Sciatic nerve (tissue), 2 donors: ENCODE measurements around the gene CNBD2. TPM values are rescaled to one million over a fixed set of nuclear protein-coding genes. Genes with fewer than 3 reads are reported as not detected.
"Not testable (repeated sequence)": the region's sequence is repeated elsewhere in the genome, so short reads cannot be mapped to it uniquely, and the experiment has no call there.

Experiments
- ATAC-seq: fragments of 200-7000 bp; cut with Tn5 transposase; one replicate; pipeline ENCODE4 v1.9.1; 2020; ENCODE audit warnings: mild to moderate bottlenecking, moderate library complexity
- DNase-seq: peaks from one replicate; pipeline ENCODE4 v3.0.0-alpha.2; 2020; ENCODE audit warnings: low spot score
- intact Hi-C: fragments of 100-400 bp; cut with DNase I; formaldehyde crosslinking; loops from one replicate; pipeline ENCODE4 v1.14.2; 2022
- total RNA-seq: library from RNA; stranded (reverse); fragmentation: NEBNext Ultra II Directional; extraction: Animal tissue kit (Norgen Biotek cat#: 25700); gene quantifications from one replicate; pipeline ENCODE4 v1.2.1, GENCODE V29; 2021
- donor health status: DM: no; HTN: no; CAD: no.
- donor health status: DM: no; HTN: no; CAD: no.

Gene CNBD2
- total RNA-seq, 1 donor from 2014 or later = 4.4 TPM

DNA sequence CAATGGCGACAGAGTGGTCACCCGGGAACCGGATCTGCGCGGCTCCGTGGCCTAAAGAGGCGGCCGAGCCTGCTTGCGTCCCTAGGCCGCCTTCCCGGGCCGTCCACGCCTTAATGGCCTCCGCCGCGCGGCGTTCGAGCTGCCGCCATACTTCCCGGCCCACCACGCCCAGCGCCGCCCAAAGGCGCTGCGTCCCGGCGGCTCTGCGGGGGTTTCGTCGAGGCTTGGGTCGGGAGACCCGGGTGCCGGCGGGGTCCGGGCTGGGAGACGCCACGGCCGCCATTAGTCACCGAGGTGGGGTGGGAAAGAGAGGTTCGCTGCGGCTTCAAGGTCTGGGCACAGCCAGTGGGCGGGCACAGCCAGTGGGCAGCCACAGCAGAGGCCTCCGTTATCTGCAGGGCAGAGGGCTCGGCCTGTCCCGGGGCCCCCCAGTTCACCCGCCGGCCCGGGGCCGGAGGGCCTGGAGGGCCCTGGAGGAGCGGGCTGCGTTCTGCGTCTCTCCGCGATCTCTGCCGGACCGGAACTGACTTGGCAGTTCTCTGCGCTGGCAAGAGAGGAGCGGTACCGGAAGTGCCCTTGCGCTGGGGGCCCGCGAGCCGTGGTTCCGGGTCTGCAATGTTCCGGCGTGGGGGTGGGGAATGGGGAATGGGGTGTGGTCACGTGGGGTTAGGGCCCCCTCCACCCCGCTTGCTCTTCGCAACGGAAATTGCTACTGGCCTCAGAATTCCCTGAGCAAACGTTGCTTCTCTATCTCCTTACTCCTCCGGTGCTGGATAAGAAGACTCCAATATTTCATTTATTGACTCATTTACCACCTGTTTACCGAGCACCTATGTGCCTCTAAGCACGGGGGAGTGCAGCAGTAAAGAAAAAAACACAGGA, 82.3 kb downstream of the CNBD2 start:
- intact Hi-C loops = no loop called here
- ATAC-seq (peak; percentile 99), DNase-seq (peak; percentile 95)

DNA sequence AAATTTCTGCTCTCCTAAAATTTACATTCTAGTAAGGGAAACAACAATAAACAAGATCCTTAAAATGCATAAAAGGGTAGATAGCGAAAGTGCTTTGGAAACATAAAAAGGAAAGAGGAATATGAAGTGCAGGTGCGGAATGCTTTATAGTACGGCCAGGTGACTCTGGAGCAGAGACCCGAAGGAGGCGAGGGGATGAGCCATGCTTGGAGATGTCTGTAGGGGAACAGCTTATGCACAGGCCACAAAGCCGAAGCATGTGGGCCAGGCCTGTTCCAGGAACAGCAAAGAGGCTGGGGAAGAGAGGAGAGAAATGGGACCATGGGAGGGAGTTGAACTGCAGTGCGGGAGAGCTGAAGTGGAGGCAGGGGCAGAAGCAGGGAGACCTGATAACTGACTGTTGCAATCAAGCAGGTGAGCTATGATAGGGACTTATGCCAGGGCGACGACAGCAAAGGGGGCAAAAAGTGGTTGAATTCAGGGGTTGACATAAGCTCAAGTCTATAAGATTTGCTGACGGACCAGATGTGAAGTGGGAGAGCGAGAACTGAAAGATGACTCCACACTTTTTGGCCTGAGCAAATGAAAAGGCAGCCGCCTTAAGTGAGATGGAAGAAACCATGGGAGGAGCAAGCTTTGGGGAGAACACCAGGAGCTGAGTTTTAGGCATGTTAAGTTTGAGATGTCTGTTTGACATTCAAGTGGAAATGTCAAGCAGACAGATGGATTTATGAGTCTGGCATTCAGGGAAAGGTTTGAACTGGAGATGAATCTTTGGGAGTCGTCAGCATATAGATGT, 83.1 kb downstream of the CNBD2 start:
- ATAC-seq = no peak
- no peak for DNase-seq
- intact Hi-C loops = no loop called here

DNA sequence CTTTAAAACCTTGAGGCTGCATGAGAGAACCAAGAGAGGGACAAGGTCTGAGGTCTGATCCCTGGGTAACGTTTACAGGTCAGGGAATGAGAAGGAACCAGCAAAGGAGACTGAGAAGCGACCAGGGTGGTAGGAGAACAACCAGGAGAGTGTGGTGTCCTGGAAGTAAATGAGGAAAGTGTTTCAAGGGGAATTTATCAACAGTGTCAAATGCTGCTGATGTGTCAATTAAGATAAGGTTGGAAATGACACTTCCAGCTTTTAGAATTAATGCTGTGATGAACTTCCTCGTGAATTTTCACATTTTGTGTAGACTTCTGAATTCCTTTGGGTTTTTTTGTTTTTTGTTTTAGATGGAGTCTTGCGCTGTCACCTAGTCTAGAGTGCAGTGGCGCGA, 83.7 kb downstream of the CNBD2 start:
- DNase-seq (no peak), ATAC-seq (no peak)
- intact Hi-C loops = no loop called here

DNA sequence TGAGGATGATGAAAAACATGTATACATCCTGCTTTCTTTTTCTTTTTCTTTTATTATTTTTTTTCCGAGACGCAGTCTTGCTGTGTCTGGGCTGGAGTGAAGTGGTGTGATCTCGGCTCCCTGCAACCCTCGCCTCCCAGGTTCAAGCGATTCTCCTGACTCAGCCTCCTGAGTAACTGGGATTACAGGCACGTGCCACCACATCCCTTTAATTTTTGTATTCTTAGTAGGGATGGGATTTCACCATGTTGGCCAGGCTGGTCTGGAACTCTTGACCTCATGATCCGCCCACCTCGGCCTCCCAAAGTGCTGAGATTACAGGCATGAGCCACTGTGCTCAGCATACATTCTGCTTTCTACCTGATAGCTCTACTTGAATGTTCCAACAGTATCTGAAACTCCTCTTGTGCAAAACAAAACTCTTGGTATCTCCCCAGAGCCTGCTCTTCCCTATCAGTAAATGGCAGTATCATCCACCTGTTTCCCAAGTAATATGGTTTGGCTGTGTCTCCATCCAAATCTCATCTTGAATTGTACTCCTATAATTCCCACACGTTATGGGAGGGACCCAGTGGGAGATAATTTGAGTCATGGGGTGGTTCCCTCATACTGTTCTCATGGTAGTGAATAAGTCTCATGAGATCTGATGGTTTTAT, 85.6 kb downstream of the CNBD2 start:
- ATAC-seq, intact Hi-C loops, DNase-seq: not testable (repeated sequence)

DNA sequence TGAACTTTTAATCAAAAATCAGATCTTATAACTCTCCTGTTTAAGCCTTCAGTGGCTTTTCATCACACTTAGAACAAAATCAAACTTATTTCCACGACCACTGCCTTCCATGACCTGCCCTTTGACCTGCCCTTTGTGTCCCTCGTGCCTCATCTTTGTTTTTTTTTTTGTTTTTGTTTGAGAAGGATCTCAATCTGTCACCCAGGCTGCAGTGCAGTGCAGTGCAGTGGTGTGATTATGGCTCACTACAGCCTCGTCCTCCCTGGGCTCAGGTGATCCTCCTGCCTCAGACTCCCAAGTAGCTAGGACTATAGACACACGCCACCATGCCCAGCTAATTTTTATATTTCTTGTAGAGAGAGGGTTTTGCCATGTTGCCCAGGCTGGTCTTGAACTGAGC, 86.8 kb downstream of the CNBD2 start:
- intact Hi-C loops = no loop called here
- no peak for ATAC-seq
- no peak for DNase-seq

DNA sequence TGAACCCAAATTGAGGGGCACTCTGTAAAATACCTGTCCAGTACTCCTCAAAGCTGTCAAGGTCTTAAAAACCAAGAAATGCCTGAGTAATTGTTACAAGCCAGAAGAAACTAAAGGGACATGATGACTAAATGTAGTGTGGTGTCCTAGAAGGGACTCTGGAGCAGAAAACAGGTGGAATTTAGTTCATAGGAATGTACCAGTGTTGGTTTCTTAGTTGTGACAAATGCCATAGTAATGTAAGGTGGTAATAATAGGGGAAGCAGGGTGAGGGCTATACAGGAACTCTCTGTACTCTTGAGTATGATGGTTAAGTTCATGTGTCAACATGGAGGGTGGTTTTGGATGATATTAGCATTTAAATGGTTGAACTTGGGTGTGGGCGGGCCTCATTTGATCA, 92.3 kb downstream of the CNBD2 start:
- ATAC-seq (no peak), DNase-seq (no peak)
- intact Hi-C loops = no loop called here

DNA sequence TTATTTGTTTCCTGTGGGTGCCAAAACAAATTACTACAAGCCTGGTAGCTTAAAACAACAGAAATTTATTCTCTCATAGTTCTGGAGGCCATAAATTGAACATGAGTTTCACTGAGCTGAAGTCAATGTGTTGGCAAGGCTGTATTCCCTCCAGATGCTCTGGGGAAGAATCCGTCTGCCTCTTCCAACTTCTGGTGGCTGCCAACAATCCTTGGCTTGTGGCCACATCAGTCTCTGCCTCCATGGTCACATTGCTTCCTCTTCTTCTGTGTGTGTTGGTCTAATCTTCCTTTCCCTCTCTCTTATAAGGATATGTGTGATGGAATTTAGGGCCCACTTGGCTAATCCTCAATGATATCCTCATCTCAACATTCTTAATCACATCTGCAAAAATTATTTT, 93.4 kb downstream of the CNBD2 start:
- ATAC-seq (no peak), DNase-seq (no peak)
- intact Hi-C loops = no loop called here

DNA sequence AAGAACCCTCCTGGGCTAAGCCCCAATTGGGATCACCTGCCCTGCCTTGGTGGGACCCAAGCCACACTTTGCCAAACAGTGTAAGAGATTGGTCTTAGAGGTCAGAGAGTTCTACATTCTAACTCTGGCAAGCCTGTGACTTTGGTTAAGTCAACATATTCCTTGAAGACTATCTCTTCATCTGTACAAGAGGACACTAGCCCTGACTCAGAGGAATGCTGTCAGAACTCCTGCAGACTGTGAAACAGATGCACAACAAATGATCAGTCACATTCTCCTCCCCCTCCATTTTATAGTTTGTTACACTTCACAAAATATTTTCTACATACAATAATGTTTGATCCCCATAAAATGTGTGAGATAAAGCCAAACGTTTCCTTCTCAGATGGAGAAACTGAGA, 94.4 kb downstream of the CNBD2 start:
- ATAC-seq (no peak), DNase-seq (no peak)
- intact Hi-C loops = no loop called here

DNA sequence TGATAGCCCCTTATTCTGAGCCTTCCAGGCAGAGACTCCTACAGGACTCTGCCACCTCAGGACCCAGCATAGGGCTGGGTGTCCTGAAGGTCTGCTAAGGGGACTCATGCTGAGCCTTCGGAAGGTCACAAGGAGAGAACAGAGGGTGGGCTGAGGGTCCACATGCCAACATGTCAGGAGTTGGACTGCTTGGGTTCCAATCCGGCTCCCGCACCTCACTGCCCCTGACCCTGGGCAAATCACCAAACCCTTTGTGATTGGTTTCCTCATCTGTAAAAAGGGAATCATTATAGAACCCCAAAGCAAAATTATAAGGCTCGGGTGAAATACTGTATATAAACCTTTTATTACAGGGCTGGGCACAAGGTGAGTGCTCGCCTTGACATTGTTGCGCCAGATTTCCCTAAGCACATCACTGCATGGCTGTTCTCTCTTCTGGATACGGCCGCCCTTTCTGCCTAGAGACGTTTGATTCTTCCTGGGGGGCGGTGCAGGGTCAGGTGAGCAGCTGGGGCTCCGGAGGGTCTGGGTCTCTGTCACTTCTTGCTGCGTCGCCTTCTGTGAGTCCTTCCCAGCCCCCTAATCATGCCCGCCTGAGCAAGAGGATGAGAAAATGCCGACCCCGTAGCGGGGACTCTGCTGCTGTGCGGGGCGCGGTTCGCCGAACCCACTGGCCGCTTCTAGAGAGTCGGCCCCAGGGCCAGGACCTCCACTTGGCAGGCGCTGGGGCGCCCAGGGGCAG, 95.7 kb downstream of the CNBD2 start:
- ATAC-seq (peak; percentile 9), DNase-seq (no peak)
- intact Hi-C loops = no loop called here

DNA sequence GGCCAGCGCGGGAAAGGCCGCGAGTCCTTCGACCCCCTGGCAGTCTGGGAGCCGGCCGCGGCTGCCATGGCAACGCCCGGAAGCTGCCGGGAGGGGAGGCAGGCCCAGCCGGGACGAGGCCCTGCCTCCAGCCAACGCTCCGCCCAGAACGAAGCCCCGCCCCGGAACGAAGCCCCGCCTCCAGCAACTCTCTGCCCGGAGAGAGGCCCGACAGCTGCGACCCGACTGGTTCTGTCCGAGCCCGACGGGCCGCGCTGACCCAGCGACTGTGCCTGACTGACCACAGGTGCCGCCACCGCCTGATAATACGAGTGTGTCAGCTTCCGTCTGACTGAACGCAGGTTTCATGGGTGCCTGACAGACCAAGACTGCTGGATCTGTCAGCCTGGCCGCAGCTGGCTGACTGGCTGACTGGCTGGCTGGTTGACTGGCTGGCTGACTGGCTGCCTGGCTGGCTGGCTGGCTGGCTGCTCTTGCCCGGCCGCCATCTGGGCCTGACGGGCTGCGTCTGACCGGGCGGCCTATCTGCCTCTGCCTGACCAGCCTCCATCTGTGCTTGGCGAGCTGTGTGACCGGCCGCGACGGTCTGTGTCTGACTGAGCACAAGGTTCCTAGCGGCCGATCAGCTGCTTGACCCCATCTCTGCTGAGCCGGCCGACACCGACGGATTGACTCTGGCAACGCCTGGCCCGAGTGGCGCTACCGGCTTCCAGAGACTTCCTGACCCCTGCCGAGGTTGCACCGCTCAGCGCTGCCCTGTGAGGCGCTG, 96.5 kb downstream of the CNBD2 start:
- ATAC-seq = peak; percentile 99
- intact Hi-C loops = no loop called here

DNA sequence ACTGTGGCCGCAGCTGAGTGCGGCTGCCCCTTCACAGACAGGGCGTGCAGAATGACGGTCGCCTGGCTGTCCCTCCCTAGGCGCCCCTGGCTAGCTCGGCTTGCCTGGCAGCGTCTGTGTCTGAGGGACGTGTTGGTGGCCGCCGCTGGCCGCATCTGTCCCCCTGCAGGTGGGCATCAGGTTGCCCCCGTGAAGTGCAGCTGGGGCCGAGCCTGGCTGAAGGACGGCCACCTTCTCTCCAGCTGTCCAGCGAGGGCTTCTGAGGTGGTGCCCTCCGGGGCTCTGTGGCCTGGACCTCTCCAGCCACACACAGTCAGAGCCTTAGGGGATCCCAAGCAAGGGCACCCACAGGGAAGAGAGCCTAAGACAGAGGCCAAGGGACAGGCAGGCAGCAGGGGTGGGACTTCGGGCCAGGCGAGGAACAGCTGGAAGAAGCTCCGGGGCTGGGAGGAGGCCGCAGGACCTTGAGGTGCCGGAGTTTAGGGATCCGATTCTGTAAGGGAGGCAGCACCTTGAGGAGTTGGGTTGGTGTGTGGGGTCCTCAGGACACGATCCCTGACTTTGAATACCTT, 97.1 kb downstream of the CNBD2 start:
- DNase-seq = no peak
- intact Hi-C loops = no loop called here
- no peak for ATAC-seq

More for the DNA sequence above, 96.5 kb downstream of the CNBD2 start:
- DNase-seq = peak; percentile 99

DNA sequence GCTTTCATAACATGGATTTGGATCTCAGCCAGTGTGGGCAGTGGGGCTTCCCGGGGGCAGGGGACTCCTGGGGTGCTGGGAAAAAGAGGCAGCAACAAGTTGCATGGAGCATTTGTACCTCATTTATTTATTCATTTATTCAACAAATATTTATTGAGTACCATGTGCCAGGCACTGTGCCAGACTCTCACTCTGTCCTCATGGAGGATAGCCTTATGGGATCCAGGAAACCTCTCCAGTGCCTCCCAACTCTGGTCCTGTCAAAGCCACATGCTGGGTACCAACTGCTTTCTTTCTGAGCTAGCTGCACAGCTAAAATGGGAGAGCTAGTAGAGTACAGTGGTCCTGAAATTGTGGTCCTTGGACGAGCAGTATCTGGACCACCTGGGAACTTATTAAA, 98.4 kb downstream of the CNBD2 start:
- intact Hi-C loops = no loop called here
- DNase-seq (no peak), ATAC-seq (no peak)

DNA sequence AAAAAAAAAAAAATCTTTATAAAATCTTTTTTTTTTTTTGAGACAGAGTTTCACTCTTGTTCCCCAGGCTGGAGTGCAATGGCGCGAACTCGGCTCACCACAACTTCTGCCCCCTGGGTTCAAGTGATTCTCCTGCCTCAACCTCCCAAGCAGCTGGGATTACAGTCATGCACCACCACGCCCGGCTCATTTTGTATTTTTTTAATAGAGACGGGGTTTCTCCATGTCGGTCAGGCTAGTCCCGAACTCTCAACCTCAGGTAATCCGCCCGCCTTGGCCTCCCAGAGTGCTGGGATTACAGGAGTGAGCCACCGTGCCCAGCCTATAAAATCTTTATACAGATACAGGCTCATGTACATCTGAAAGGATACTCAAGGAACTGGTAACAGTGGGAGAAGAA, 100.1 kb downstream of the CNBD2 start:
- intact Hi-C loops, DNase-seq, ATAC-seq: not testable (repeated sequence)

DNA sequence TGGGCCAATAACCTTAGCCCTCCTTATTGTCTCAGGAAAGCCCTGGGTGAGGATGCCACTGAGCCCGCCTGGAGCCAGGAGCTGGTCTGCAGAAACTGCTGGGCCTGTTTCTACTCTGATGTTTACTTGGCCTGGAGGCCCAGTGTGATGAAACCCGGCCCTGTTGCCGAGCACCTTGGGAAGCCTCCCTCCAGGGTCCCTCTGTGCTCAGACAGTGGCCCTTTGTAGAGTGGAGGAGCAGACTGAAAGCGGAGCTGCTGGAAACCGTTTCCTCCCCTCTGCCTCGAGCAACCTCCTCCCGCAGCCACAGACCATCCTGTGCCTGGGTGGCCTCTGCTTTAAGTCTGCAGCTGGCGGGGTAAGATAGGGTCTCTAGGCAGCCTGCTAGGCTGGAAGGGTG, 102.1 kb downstream of the CNBD2 start:
- peak; percentile 67 for DNase-seq
- intact Hi-C loops = no loop called here
- ATAC-seq = peak; percentile 93

DNA sequence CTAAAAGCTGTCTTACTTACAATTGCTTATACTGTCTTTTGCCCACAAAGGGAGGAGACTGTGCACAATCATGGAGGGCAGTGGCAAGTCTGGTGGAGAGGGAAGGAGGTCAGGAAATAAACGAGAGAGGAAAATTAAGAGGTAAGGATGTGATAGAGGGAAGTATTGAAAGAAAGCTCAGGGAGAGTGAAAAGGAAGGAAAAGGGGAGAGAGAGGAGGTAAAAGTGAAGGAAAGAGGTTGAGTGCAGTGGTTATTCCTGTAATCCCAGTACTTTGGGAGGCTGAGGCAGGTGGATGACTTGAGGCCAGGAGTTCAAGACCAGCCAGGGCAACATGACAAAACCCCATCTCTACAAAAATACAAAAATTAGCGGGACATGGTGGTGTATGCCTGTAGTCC, 103.5 kb downstream of the CNBD2 start:
- ATAC-seq (no peak), DNase-seq (no peak)
- intact Hi-C loops = no loop called here

DNA sequence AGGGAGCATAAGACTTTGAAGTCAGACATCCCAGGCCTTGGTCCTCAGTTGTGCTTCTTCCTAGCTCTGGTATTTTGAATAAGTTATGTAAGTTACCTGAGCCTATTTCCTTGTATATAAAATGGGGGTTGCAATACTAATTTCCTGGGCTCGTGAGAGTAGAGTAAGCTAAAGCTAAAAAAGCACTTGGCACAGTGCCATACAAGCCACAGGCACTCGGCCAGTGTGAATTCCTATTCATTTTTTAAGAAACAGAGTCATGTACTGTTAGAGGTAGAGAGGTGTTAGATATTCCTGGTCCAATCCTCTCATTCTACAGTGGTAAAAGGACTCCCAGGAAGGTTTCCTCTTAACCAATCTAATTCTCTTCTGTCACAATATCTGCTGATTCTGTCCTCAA, 106.6 kb downstream of the CNBD2 start:
- no peak for DNase-seq
- intact Hi-C loops = no loop called here
- no peak for ATAC-seq

DNA sequence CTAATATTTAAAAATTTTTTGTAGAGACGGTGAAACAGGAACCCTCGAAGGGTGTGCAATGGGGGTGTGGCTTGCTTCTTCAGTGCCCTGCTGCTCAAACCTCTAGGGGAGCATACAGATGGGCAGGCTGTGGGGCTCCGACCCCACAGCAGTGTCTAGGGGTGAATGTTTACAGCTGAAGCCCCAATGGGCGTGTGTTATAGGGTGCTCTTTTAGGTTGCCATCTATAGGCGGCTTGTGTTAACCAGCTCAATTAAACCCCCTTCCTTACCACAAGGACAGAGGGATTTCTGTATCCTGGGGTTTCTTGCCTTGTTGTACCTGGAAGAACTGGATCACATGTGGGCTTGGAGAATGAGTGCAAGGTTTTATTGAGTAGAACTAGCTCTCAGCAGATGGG, 109.4 kb downstream of the CNBD2 start:
- intact Hi-C loops, DNase-seq: not testable (repeated sequence)

DNA sequence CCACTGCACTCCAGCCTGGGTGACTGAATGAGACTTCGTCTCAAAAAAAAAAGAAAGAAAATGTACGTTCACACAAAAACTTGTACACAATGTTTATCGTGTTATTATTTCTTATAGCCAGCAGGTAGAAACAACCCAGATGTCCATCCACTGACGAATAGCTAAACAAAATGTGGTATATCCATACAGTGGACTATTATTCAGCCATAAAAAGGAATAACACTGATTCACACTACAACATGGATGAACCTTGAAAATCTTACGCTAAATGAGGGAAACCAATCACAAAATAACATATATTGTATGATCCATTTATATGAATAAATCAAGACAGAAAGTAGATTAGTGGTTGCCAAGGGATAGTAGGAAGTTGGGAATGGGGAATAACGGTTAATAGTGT, 111.1 kb downstream of the CNBD2 start:
- ATAC-seq = no peak
- intact Hi-C loops = no loop called here
- no peak for DNase-seq

More for the DNA sequence above, 109.4 kb downstream of the CNBD2 start:
- ATAC-seq = not testable (repeated sequence)
